ENCODE measurements around the gene CAP2.

DNA sequence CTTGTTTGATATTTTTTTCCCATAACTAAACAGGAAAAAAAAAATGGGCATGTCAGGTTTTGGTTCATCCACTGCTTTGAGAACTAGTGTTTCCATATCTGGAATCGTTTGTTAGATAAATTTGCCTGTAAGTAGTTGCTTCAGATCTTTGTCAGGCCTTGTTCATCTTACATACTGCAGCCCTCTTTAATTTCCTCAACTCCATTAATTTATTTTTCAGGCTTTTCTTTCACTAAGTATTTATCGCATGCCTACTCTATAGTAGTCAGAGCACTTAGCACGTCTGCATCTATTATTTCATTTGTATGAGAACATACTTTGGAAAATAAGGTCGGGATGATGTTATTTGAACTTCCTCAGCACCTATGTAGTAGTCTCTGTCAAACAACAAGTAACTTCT is 80.9 kb downstream of the CAP2 start:
- no peak for TF ChIP-seq EZH2 (IDR thresholded peaks at IDR 0.05; ENCODE audit: insufficient read depth, low read length)
- TF ChIP-seq, protein P1, sequence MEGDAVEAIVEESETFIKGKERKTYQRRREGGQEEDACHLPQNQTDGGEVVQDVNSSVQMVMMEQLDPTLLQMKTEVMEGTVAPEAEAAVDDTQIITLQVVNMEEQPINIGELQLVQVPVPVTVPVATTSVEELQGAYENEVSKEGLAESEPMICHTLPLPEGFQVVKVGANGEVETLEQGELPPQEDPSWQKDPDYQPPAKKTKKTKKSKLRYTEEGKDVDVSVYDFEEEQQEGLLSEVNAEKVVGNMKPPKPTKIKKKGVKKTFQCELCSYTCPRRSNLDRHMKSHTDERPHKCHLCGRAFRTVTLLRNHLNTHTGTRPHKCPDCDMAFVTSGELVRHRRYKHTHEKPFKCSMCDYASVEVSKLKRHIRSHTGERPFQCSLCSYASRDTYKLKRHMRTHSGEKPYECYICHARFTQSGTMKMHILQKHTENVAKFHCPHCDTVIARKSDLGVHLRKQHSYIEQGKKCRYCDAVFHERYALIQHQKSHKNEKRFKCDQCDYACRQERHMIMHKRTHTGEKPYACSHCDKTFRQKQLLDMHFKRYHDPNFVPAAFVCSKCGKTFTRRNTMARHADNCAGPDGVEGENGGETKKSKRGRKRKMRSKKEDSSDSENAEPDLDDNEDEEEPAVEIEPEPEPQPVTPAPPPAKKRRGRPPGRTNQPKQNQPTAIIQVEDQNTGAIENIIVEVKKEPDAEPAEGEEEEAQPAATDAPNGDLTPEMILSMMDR (IDR thresholded peaks at IDR 0.05; ENCODE audit: insufficient read depth, low read depth, low read length), result no peak
